Bronchial epithelial cell (primary cell): ENCODE measurements around the gene PIGV. TPM values are rescaled to one million over a fixed set of nuclear protein-coding genes. Genes with fewer than 3 reads are reported as not detected.

Source experiments
- DNase-seq: peaks from one replicate; pipeline ENCODE4 v3.0.0-alpha.2; 2010; ENCODE audit warnings: low read depth
- FAIRE-seq: peaks from 2 replicates; lab custom pipeline; 2011; peaks lifted over from hg19 to GRCh38; lab: Jason Lieb, UNC
- H3K27me3 ChIP-seq: 2 replicates; pipeline ENCODE4 v1.5.1; 2011; ENCODE audit warnings: low read length; ENCODE audit not compliant: control insufficient read depth, insufficient read depth
- H3K36me3 ChIP-seq: 2 replicates; pipeline ENCODE4 v1.5.1; 2011; ENCODE audit warnings: low read length; ENCODE audit not compliant: control insufficient read depth, insufficient read depth
- H3K4me3 ChIP-seq: 2 replicates; pipeline ENCODE4 v1.5.1; 2011; ENCODE audit warnings: mild to moderate bottlenecking, low read depth, low read length, control low read depth
- total RNA-seq: library from RNA; depleted of rRNA; stranded (reverse); fragments of >200 nt; gene quantifications from 2 replicates; pipeline ENCODE4 v1.2.1, GENCODE V29; 2014
- TF ChIP-seq, protein P1 (sequence below): IDR thresholded peaks from 2 replicates; pipeline ENCODE4 v1.5.1; 2011; ENCODE audit warnings: mild to moderate bottlenecking, moderate library complexity, low read length, control low read depth, inconsistent platforms; ENCODE audit not compliant: insufficient read depth, severe bottlenecking

Gene PIGV
- total RNA-seq, 1 donor from 2014 or later, result 14.2 TPM

GRCh38 chr1:26828411-26828991 lies 40.8 kb downstream of the PIGV start:
- no peak overlapping the region for H3K4me3 ChIP-seq
- TF ChIP-seq, protein P1, sequence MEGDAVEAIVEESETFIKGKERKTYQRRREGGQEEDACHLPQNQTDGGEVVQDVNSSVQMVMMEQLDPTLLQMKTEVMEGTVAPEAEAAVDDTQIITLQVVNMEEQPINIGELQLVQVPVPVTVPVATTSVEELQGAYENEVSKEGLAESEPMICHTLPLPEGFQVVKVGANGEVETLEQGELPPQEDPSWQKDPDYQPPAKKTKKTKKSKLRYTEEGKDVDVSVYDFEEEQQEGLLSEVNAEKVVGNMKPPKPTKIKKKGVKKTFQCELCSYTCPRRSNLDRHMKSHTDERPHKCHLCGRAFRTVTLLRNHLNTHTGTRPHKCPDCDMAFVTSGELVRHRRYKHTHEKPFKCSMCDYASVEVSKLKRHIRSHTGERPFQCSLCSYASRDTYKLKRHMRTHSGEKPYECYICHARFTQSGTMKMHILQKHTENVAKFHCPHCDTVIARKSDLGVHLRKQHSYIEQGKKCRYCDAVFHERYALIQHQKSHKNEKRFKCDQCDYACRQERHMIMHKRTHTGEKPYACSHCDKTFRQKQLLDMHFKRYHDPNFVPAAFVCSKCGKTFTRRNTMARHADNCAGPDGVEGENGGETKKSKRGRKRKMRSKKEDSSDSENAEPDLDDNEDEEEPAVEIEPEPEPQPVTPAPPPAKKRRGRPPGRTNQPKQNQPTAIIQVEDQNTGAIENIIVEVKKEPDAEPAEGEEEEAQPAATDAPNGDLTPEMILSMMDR, result no peak
- H3K36me3 ChIP-seq, result peaks cover 18% of the 10 kb centered on the region
- no peak for DNase-seq
- H3K27me3 ChIP-seq, result no peaks in the 10 kb centered on the region
- FAIRE-seq, result no peak

DNA sequence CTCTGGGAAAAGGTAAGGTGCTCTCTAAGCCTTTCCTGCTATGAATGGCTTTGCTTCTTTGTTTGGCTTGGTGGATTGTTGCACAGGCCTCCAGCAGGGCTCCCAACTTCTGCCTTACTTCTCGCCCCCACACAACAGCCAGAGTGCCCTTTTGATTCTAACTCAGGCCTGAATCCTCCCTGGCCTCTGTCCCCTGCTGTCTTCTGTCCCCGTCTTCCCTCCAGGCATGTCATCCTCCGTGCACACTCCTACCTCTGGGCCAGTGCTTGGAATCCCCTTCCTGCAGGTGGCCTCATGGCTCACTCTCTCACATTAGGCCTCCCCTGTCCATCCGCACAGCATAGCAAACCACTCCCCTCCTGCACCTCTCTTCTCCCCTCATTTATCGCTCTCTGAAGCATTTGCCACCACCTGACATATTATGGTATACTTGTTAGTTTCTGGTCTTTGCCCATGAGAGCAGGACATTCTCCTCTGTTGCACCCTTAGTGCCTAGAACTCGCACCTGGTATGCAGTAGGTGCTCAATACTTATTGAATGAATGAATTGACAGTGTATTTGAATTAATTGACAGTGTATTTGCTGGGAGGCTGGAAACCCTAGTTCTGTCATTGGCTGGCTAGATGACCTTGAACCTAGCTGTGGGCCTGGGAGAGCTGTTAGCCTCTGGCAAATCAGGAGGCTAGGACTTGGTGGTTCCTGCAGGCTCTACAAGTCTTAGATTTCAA lies 41.6 kb downstream of the PIGV start:
- H3K27me3 ChIP-seq, result no peaks in the 10 kb centered on the region
- FAIRE-seq (peak; percentile 73), DNase-seq (no peak)
- H3K4me3 ChIP-seq, result no peak overlapping the region
- H3K36me3 ChIP-seq, result peaks cover 23% of the 10 kb centered on the region
- TF ChIP-seq, protein P1, result no peak

DNA sequence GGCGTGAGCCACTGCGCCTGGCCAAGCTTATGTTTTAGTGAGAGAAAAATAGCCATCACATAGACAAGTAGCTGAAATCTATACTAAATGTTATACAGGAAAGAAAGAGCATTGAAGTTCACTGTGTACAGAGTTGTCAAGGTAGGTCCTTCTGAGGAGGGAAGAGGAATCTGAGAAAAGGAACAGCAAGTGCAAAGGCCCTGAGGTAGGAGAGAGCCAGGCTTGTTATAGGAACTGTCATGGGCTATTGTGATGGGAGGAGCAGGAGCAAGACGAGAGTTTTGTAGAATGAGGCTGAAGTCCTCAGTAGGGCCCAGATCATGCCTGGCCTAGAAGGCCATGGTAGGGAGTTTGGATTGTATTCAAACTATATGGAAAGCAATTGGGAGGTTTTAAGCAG lies 43.3 kb downstream of the PIGV start:
- DNase-seq (no peak), FAIRE-seq (no peak)
- H3K36me3 ChIP-seq, result peaks cover 26% of the 10 kb centered on the region

GRCh38 chr1:26831546-26832248 lies 43.9 kb downstream of the PIGV start:
- no peaks in the 10 kb centered on the region for H3K27me3 ChIP-seq
- FAIRE-seq (no peak), DNase-seq (peak; percentile 47)
- TF ChIP-seq, protein P1, result no peak
- peaks cover 28% of the 10 kb centered on the region for H3K36me3 ChIP-seq
- no peak overlapping the region for H3K4me3 ChIP-seq

More for the DNA sequence above, 43.3 kb downstream of the PIGV start:
- Histone ChIP-seq H3K4me3 (no peak overlapping the region), H3K27me3 (no peaks in the 10 kb centered on the region)
- TF ChIP-seq, protein P1, result no peak

DNA sequence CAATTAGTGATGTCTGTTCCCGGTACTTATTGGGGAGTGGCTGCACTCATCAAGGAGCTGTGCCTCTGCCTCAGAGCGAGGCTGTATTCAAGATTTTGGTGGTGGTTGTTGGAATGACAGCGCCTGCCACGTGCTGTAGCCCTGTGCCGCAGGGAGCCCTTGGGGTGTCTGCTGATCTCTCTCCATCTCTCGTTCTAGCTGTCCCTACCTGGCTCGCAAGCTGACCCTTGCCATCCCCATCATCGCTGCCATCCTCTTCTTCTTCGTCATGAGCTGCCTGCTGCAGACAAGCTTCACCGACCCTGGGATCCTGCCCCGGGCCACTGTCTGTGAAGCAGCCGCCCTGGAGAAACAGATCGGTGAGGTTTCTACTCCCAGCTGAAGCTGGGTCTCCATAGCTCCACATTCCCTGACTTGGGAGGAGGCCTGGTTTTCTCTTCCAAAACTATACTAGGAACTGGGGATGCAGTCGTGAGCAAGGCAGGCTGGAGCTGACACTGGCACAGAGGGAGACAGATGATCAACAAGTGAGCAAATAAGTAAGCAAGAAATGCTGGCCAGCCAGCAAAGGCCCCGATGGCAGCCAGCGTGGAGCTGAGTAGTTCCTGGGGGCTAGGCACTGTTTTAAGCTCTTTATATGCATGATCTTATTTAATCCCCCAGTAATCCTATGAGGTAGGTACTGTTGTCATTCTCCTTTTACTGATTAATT lies 44.7 kb downstream of the PIGV start:
- TF ChIP-seq, protein P1, result no peak
- DNase-seq, result no peak
- H3K4me3 ChIP-seq, result no peak overlapping the region

More for the DNA sequence above, 44.7 kb downstream of the PIGV start:
- Histone ChIP-seq H3K36me3 (peaks cover 28% of the 10 kb centered on the region), H3K27me3 (no peaks in the 10 kb centered on the region)
- FAIRE-seq, result no peak
